Medulla oblongata (tissue), 1 donor: Measurements from ENCODE around the gene RPS6KA2.

Source experiments
- DNase-seq: peaks from one replicate; pipeline ENCODE4 v3.0.0-alpha.2; 2015; ENCODE audit errors: extremely low spot score

Gene RPS6KA2

DNA sequence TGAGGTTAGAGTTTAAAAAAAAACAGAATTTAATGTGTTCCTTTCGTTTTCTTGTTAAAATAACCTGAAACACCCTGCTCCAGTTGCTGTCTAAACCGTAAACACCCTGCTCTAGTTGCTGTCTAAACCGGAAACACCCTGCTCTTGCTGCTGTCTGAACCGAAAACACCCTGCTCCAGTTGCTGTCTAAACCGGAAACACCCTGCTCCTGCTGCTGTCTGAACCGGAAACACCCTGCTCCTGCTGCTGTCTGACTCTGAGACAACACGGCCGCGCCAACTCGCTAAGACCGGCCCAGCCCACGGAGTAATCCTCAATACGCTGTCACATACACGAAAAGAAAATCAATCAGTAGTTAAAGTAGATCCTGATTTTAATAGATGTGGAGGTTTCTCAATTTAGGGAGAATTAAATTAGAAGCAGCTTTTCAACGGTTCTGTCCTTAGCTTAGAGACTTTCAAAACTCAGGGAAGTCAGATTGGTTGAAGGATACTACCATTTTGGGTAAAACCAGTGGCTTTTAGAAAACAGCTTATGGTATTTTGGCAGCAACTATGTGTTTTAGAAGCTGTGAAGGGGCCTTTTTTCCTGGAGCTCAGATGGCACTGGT is 138.9 kb downstream of the RPS6KA2 start:
- DNase-seq, result peak; percentile 72

DNA sequence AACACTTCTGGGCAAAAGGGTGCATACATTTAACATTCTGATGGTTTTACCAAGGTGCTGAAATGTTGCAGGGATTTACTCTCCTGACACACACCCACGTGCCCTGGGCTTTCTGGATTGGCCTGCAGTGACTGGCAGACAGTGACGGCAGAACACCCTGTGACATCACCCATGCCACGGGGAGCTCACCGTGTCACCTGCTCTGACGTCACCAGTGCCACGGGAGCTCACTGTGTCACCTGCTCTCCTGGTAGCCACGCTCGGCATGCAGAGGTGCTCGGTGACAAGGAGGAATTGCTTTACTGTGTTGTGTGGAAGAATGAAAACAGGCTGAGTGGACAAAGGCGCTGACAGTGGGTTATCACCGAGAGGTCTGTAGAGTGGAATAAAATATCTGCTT is 139.9 kb downstream of the RPS6KA2 start:
- no peak for DNase-seq

DNA sequence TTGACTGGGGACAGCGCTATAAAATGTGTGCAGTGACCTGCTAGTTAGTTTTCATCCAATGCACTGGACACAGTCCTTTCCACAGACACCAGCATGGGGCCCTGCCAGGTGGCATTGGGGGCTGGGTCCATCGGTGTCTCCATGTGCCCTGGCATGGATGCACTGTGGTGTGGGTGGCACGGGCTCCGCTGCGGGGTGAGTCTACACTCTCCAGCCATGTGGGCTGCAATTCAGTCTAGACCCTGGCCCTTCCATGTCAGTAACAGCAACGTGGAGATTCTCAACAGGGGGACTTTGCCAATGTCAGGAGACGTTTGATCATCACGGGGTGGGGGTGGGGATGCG is 140.5 kb downstream of the RPS6KA2 start:
- no peak for DNase-seq

DNA sequence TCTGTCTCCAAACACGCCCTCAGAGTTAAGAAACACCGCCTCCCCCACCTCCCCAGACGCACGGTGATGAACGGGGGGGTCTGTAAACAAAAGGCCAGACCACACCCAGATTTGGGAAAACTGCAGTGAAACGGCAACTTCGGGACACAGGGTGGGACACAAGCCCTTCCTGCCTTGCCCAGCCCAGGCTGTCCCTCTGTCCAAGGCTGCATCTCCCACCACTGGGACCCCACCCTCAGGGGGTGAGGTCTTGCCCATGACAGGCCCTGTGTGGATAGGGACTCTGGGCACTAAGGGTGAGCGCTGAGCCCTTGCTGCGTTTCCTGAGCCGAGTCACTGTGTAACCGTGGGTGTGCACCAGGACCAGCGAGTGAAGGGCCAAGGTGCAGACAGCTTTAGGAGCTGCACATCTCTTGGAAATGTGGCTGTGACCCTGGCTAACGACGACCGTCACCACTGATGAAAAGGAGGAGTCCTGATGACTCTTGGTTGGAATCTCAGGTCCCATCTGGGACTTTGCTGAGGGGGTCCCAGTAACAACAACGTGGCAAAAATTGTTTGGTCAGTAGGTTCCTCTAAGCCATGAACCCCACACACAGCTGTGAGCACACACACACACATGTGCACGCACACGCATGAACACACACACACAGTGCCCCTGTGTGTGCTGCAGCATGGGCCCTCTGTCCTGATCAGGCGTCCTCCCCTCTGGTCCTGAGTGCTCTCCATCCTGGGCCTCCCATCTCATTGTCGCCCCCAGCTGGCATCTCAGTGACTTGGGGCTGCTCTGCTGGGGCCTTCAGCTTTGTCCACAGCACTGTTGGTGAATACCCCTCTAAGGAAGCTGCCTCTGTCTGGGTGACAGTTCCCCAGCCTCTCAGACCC is 141.2 kb downstream of the RPS6KA2 start:
- no peak for DNase-seq

DNA sequence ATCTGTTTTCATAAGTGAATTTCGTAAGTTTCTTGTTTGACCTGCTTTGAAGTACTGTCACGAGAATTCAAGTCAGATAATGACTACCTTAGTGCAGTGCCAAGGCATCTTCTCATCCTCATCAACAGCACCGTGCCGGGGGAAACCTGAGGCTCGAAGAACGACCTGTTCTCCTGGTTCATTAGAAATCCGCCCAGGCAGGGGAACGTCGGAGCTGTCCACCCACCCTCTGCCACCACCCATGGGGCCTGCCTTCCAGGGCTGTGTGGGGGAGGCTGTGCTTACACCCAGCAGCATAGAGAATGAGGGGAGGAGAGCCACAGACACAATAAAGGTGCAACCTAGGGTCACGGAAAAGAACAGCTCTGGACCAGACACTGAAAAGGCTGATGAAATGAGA is 142.2 kb downstream of the RPS6KA2 start:
- DNase-seq, result no peak

DNA sequence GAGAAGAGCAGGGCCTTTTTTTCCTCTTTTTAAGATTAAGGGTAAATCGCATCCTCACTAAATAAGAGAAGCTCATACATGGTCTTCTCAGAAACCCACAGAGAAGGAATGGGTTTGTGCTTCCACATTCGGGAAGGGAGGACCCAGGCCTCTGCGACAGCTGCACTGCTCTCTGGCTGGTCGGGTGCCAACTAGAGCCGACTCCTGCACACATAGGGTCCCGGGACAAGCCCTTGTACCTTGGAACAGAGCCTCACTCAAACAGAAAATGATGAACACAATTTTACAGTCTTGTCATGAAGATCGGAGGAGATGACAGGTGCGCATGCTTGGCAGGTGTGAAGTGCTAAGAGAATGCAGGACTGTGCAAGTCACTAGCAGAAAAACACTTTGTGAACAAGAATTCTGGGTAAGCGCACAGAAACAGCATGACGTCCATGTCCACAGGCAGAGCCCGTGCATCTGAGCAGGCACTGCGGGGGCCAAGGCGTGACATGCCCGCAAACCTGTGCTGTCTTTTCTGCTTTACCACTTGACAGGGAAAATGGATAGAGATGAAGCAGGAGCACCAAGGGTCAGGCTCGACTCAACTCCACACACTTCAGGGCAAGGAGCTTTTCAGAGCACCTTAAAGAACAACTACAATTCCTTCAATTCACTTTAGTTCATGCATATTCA is 143.3 kb downstream of the RPS6KA2 start:
- no peak for DNase-seq

DNA sequence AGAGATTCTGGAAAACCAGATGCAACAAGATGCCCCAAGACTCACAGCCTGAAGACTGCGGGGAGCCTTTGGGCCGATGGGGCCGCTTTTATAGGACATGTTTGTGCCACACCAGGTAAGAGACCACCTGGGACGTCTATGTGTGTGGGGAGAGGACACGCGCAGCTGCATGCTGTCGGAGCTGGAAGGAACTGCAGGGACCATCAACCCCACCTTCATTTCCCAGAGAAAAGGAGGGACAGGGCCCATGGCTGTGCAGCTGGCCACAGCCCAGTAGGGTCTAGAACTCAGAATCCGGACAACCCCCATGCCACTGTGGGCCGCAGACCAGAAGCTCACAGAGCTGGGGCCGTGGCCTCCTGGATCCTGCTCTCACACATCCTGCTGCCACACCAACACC is 144.0 kb downstream of the RPS6KA2 start:
- DNase-seq, result no peak

DNA sequence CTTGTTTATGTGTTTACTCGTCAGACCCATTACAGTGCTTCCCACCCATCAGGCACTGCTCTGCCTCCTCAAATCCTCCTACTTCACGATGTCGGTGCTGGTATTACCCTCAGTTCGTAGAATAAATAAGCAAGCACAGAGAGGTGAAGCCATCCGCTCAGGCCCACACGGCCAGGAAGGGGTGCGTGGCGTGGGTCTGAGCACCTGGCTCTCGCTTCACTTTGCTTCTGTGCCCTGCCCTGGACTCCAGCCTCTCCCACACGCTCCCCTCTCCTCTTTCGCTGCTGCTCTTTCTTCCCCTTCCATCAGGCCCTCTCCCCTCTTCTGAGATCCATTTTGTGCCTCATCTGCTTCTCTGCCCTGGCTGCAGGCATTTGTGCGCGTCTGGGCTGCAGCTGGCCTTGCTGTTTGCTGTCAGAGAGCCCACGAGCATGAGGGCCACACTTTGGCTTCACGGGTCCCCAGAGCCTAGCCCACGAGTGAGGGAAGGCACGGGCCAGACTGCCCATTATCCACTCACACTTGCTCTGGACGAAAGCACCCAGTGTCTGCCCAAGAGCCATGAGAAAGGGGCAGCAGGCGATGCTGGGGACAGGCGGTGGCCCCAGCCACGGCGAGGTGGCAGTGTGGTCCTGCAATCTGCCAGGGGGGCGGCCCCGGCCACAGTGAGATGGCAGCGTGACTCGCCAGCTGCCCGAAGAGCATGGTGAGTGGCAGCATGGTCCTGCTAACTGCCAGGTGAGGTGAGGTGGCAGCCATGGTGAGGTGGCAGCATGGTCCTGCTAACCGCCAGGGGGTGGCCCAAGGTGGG is 148.1 kb downstream of the RPS6KA2 start:
- no peak for DNase-seq

DNA sequence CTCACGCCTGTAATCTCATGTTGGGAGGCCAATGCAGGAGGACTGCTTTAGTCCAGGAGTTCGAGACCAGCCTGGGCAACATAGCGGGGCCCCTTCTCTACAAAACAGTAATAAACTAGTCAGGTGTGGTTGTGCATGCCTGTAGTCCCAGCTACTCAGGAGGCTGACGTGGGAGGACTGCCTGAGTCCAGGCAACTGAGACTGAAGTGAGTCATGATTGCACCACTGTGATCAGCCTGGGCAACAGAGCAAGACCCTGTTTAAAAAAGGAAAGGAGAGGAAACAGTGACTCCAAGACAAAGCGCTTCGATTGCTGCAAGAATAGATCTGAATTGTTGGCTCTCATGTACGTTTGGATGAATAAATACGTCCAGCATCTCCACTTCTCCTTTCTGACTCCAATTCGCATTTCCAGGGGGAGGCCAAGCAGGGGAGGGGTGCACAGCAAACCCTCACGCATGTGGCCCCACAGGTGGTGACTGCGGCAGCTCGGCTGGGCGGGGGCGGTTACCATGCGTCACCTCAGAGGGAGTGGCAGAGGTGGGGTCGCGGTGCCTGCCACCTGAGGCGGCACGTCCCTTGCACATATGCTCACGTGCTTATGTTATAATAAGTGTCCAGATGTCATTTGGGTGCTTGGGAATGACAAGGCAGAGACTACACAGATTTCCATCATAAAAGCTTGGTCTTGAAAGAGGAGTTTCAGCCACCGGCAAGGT is 149.2 kb downstream of the RPS6KA2 start:
- no peak for DNase-seq

DNA sequence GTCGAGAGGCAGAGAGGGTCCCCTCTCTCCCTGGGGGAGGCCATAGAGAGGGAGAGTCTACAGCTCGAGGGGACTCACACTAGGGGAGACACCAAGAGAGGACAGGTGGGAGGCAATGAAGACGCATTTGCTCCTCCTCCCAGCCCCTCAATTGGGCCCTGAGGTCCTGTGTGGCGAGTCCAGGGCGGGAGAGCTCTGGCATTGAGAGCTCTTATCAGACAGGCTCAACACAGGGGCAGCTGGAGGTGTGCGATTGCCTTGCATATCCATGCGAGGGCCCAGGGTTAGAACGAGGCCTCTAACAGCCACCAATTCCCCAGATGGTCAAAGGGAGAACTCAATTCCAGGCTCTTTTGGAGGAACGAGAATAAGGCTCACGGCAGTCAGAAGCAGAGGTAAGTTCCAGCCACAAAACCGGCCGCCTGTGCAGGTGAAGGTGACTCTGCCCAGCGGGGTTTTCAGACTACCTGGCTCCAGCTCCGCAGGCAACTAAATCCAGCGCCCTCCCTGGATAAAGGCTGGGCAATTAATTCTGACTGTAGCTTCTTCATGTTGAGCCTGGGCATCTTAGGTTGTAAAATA is 150.3 kb downstream of the RPS6KA2 start:
- no peak for DNase-seq

DNA sequence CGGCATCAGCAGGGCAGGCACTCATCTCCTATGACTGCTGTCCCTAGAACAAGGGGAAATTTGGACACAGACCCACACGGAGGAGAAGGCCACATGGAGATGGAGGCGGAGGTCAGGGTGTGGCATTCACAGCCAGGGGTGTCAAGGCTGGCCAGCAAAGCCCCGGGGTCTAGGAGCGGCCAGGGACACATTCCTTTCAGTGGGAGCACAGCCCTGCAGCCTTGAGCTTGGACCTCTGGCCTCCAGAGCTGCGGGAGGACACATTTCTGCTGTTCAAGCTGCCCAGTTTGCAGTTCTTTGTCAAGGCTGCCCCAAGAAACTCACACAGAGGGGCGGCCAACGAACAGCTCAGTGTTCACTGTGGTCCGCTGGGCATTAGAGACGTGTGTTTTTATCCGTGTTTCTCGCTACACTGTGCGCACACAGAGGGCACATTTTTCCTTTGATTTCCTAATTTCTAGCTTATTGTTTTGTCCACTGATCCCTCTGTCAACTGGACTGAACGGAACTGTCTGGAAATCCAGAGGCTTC is 150.9 kb downstream of the RPS6KA2 start:
- DNase-seq, result no peak

DNA sequence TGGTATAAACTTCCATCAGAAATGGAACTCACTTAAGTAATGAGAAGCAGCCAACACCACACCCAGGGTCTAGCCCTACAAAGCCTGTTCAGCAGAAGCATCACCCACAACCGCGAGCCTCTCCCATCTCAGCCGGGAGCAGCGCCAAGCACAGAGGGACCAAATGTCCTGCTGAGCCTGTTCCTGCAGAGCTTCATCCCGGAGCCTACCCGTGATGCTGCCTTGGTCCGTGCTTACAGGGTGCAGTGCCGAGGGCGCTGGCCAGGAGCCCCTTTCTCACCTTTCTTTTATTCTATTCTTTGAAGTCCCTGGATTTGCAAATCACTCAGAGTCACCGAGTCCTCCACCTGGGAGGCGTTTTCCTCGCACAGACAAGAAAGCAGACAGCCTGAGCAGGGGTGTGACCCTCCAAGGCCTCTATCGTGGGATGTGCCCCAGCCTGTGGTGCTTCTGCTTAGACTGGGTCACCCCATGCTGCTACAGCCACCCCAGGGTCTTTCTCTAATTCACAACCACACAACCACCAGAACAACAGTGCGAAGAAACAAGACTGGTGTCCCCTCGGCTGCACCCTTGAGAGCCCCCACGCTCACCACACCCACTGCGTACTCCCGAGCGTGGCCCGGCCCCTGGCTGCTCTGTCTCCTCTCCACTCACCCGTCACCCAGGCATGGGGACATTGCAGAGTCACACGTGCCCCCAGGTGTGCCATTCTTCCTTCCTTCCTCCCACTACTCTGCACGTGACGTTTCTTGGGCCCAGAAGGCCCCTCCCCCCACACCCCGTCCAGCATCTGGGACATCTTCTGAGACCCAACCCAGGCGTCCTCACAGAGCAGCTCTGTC is 152.1 kb downstream of the RPS6KA2 start:
- DNase-seq, result no peak

DNA sequence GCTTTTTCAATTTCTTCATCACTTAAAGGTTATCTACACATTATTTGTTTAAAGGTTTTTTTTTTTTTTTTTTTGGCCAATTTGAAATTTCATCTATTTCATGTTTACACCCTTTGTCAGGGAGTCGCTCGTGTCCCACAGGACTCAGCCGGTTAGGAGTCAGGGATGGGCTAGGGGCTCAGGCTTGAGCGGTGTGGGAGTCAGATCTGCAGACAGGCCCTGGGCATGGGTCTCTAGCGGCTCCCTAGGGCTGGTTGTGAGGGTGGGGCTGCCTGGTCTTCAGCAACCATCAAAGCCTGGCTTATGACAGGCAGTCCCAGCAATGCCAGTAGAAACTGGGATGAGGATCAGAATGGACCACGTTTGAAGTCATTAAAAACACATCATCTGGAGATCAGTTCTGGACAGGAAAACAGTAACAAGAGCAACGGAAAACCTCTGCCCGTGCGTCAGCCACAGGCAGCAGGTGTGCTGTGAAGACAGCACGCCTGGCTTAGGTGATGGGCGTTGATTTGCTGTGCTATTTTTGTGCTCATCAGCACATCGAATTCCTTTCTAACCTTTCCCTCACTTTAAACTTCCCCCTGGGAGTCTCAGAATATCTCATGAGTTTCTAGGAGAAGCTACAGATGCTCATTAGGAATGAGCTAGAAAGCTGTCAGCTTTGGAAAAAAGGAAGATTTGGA is 153.0 kb downstream of the RPS6KA2 start:
- no peak for DNase-seq

DNA sequence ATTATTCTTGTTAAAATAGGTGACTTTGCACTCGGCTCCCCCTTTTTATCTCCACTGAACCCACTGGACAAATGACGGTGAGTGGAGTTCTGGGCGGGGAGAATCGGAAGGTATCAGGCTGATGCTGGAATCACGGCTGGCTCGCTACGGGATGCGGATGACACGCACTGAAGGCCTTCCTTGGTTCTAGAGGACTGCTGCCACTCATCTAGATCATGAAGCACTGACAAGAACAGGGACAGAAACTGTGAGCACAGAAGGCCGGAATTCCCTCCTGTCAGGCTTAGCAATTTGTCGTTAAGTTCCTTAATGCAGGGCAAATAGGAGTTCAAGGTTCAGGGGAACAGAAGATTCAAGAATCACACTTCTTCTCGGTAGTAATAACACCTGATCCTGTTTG is 154.4 kb downstream of the RPS6KA2 start:
- DNase-seq, result no peak

DNA sequence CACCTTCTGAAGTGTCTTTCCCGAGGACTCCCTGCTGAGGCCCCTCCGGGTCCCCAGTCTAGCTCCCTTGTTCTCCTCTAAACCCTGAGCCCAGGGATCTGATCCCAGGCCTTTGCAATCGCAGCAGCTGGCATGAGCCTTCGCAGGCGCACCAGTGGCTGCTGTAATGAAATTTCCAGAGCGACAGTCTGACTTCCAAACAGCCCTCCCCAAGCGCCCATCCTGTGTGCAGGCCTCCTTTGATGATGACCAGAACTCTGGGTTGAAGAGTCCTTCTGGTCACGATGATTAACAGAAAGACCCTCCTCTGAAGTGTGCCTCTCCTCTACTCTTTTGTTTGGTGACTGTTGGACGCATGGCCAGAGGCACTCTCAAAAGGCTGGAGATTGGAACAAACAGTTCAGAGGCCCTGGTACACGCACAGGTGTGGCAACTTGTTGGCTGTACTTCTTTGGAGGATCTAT is 155.2 kb downstream of the RPS6KA2 start:
- no peak for DNase-seq

DNA sequence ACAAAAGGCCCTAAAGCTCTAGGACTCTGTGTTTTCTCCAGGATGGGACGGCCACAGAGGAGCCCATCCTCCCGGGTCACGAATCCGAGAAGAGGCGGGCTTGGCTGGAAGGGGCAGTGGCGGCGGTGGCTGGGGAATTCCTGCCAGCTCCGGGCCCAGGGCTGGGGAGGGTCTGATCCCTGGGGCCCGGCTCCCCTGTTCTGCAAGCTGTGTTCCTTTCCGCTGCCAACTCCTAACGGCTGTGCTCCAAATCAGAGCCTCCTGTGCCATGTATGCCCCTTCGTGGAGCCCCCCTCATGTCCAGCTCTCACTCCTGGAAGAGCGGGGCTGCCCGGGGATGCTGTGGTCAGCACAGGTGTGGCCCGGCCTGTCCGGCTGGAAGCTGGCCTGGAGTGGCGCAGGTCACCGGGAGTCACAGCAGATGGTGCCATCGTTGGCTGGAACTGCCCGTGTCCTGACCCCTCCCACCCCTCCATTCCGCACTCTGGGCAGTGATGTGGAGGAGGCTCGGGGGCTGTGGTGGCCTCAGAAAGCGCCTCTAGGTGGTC is 156.1 kb downstream of the RPS6KA2 start:
- DNase-seq, result no peak

DNA sequence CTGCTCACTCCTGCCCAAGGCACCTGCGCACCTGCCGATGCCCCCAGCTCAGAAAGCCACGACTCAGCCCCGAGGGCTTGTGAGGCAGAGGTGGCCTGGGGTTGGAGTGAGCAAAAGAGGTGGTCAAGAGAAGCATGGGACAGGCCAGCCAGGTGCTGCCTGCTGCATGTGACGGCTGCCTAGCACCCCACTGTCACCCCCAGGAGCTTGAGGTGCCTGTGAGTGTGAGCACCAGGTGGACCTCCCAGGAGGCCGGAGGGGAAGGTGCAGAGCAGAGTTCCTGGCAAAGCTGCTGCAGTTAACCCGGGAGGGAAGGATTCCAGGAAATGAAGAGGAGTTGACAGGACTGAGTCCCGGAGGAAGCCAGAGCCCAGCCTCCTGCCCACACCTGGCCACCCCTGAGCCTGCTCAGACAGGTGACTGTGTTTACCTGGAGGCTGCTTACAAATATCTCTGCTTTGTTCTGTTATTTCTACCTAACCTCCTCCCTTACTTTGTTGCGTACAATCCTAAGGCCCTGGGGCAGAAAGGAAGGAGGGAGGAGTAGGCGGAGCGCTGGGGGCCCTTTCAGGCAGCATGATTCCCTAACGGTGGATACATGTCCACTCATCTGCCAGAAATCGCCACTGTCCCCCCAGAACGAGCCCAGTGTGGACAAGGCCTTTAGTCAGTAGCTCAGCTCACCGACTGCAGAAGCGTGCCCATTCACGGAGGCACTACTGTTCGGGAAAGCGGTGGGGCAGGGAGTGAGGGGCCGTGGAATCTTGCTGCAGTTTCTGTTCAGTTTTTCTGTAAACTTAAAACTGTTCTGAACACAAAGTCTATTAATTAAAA is 156.8 kb downstream of the RPS6KA2 start:
- DNase-seq, result no peak

DNA sequence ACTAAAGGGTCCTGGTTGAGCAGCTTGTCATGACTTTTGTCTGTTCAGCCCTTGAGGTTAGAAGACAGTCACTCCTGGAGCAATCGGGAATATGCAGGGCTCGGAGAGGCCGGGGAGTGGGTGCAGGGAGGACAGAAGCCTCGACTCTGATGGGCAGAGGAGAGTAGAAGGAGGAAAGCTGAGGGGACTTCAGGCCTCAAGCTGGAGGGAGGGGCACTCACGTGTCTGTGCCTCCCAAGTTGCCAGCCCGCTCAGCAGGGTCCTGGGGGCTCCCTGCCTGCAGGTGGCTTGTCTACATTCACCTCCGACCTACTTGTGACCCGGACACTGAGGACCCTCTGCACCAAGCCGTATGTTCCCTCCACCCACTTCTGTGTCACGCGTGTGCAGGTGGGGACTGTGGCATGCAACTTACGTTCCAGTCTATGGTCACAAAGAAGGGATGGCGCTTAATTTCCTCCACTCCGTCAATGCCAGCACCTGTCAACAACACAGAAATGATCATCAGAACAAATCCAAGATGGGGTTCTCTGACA is 157.6 kb downstream of the RPS6KA2 start:
- no peak for DNase-seq
